GM21619 (cell line): ENCODE measurements around the gene CFAP73.
"Not testable (repeated sequence)": the region's sequence is repeated elsewhere in the genome, so short reads cannot be mapped to it uniquely, and the experiment has no call there.

Experiments
- ATAC-seq: cut with Tn5 transposase; IDR thresholded peaks from one replicate; pipeline ENCODE4 v1.9.1; 2021; ENCODE audit not compliant: unreplicated experiment

Gene CFAP73

GRCh38 chr12:113149361-113150150 is at the start of gene CFAP73:
Gene CFAP73 (plus strand): TSS chr12:113149724. CDS start chr12:113149858, 134 bp downstream.
- ATAC-seq, result no peak

GRCh38 chr12:113099764-113100163 is 49.8 kb upstream of the CFAP73 start:
- ATAC-seq, result no peak

GRCh38 chr12:113101751-113102150 is 47.8 kb upstream of the CFAP73 start:
- ATAC-seq, result no peak

GRCh38 chr12:113102811-113103210 is 46.7 kb upstream of the CFAP73 start:
- no peak for ATAC-seq

GRCh38 chr12:113103756-113104450 is 45.6 kb upstream of the CFAP73 start:
- no peak for ATAC-seq

- ATAC-seq, result no peak
Measured at GRCh38 chr12:113104953-113105510, 44.5 kb upstream of the CFAP73 start.

GRCh38 chr12:113105606-113106271 is 43.8 kb upstream of the CFAP73 start:
- no peak for ATAC-seq

GRCh38 chr12:113106361-113106760 is 43.2 kb upstream of the CFAP73 start:
- ATAC-seq, result no peak

- ATAC-seq, result no peak
Measured at GRCh38 chr12:113108308-113108707, 41.2 kb upstream of the CFAP73 start.

- ATAC-seq, result no peak
Measured at GRCh38 chr12:113109360-113109759, 40.2 kb upstream of the CFAP73 start.

GRCh38 chr12:113109872-113110599 is 39.5 kb upstream of the CFAP73 start:
- ATAC-seq, result no peak

GRCh38 chr12:113111247-113111646 is 38.3 kb upstream of the CFAP73 start:
- no peak for ATAC-seq

- ATAC-seq, result no peak
Measured at GRCh38 chr12:113112043-113112899, 37.3 kb upstream of the CFAP73 start.

- ATAC-seq, result no peak
Measured at GRCh38 chr12:113113397-113113796, 36.1 kb upstream of the CFAP73 start.

GRCh38 chr12:113114447-113115178 is 34.9 kb upstream of the CFAP73 start:
- no peak for ATAC-seq

GRCh38 chr12:113115455-113116126 is 33.9 kb upstream of the CFAP73 start:
- ATAC-seq, result no peak

- no peak for ATAC-seq
Measured at GRCh38 chr12:113116875-113117274, 32.6 kb upstream of the CFAP73 start.

GRCh38 chr12:113117684-113118083 is 31.8 kb upstream of the CFAP73 start:
- not testable (repeated sequence) for ATAC-seq

GRCh38 chr12:113118142-113118541 is 31.4 kb upstream of the CFAP73 start:
- no peak for ATAC-seq
